Spleen (tissue), 11 donors: ENCODE results near the gene PRKCB. TPM values are rescaled to one million over a fixed set of nuclear protein-coding genes. Genes with fewer than 3 reads are reported as not detected.

Experiments
- DNase-seq: peaks from one replicate; pipeline ENCODE4 v3.0.0-alpha.2; 2020
- H3K27ac ChIP-seq, 8 donors: fragments of 200-600 bp; sonication (generic) in 7 of 8; 1 replicate in 4 of 8; 2 replicates in 4 of 8; pipeline versions ENCODE4 v1.5.0 to v1.8.0; 2016 to 2021; ENCODE audit warnings: inconsistent platforms in 4 of 8, mild to moderate bottlenecking in 4 of 8, moderate library complexity in 1 of 8
- H3K27me3 ChIP-seq, 7 donors: fragments of 200-600 bp; sonication (generic) in 6 of 7; replicated peaks in 1 of 7; 1 replicate in 4 of 7; 2 replicates in 3 of 7; pipeline versions ENCODE4 v1.5.0 to v1.8.0; 2016 to 2021; ENCODE audit warnings: inconsistent platforms in 3 of 7, mild to moderate bottlenecking in 1 of 7
- H3K36me3 ChIP-seq, 6 donors: fragments of 200-600 bp; sonication (generic) in 5 of 6; 1 replicate in 4 of 6; 2 replicates in 2 of 6; pipeline versions ENCODE4 v1.5.0 to v1.8.0; 2016 to 2021; ENCODE audit warnings: inconsistent platforms in 2 of 6
- H3K4me1 ChIP-seq, 6 donors: fragments of 200-600 bp; sonication (generic) in 5 of 6; 1 replicate in 3 of 6; 2 replicates in 3 of 6; pipeline versions ENCODE4 v1.5.0 to v1.8.0; 2016 to 2021; ENCODE audit warnings: inconsistent platforms in 3 of 6
- H3K4me3 ChIP-seq, 8 donors: fragments of 200-600 bp; sonication (generic) in 7 of 8; 1 replicate in 4 of 8; 2 replicates in 4 of 8; pipeline versions ENCODE4 v1.5.0 to v1.8.0; 2016 to 2021; ENCODE audit warnings: inconsistent platforms in 4 of 8, mild to moderate bottlenecking in 4 of 8, moderate library complexity in 2 of 8
- H3K9me3 ChIP-seq, 8 donors: fragments of 200-600 bp; sonication (generic) in 7 of 8; 1 replicate in 4 of 8; 2 replicates in 4 of 8; pipeline versions ENCODE4 v1.5.0 to v1.8.0; 2016 to 2021; ENCODE audit warnings: inconsistent platforms in 4 of 8
- POLR2A ChIP-seq, 3 donors: fragments of 450-650 bp; IDR thresholded peaks; one replicate each; pipeline ENCODE4 v1.5.1; 2017; ENCODE audit warnings: antibody characterized with exemption in 3 of 3, mild to moderate bottlenecking in 1 of 3
- POLR2AphosphoS5 ChIP-seq, 3 donors: sonication (generic); formaldehyde crosslinking; IDR thresholded peaks; one replicate each; pipeline ENCODE4 v1.5.1; 2017; ENCODE audit warnings: antibody characterized with exemption in 3 of 3
- WGBS, 5 donors: extraction: QIAGEN DNeasy Blood & Tissue Kit in 3 of 5; methylation state at CpG; one replicate each; pipeline versions ENCODE4 v1.1.5 to v1.1.7; 2013 to 2018; 5-methylcytosine and 5-hydroxymethylcytosine counted together
- intact Hi-C: fragments of 100-400 bp; cut with DNase I; formaldehyde crosslinking; loops from one replicate; pipeline ENCODE4 v1.15.0; 2023; ENCODE audit warnings: low total_unique reads
- polyA plus RNA-seq, 3 donors: library from polyadenylated mRNA; stranded (reverse); fragments of 200-250 nt; gene quantifications; one replicate each; pipeline ENCODE4 v1.2.1, GENCODE V29; 2013
- total RNA-seq, 7 donors: library from RNA; depleted of rRNA in 3 of 7; stranded (reverse); fragments of >200 nt in 3 of 7; fragmentation: NEBNext Ultra II Directional in 4 of 7; extraction: Animal tissue kit (Norgen Biotek cat#: 25700) in 4 of 7; gene quantifications; one replicate each; pipeline versions ENCODE4 v1.1.0 to v1.2.1, GENCODE V29; 2016 to 2021
- TF ChIP-seq, protein P1 (sequence below), 11 experiments: fragments of 200-600 bp in 7 of 11; fragments of 450-650 bp in 4 of 11; sonication (generic) in 4 of 11; IDR thresholded peaks in 8 of 11; conservative IDR thresholded peaks in 3 of 11; 1 replicate in 7 of 11; 2 replicates in 4 of 11; pipeline versions ENCODE4 v1.4.0 to v1.8.0; 2016 to 2021; ENCODE audit warnings: antibody characterized with exemption in 11 of 11, inconsistent platforms in 4 of 11, mild to moderate bottlenecking in 1 of 11
- donor health status: healthy with polysubstance abuse.
- donor health status: DM: no; HTN: no; CAD: no; lungs with moderate emphysema.
- donor health status: DM: no; HTN: no; CAD: no.
- donor health status: Bipolar disorder and iron deficiency.
- donor health status: healthy.
- donor health status: DM: no; HTN: no; CAD: no.
- donor health status: DM: yes; HTN: yes; CAD: no.

PRKCB gene
- total and polyA plus RNA-seq, 10 donors: 33.8 to 284 (median 182) TPM

GRCh38 chr16:23838485-23839142 lies 2.8 kb downstream of the PRKCB start:
- peaks cover 13 to 95% (median 80%) of the 10 kb centered on the region in 6 donors for H3K4me1 ChIP-seq
- no peaks in the 10 kb centered on the region for H3K9me3 ChIP-seq
- H3K4me3 ChIP-seq: peak overlapping the region in 5 of 8 donors; percentile 82 to 100 (median 96)
- TF ChIP-seq, protein P1, sequence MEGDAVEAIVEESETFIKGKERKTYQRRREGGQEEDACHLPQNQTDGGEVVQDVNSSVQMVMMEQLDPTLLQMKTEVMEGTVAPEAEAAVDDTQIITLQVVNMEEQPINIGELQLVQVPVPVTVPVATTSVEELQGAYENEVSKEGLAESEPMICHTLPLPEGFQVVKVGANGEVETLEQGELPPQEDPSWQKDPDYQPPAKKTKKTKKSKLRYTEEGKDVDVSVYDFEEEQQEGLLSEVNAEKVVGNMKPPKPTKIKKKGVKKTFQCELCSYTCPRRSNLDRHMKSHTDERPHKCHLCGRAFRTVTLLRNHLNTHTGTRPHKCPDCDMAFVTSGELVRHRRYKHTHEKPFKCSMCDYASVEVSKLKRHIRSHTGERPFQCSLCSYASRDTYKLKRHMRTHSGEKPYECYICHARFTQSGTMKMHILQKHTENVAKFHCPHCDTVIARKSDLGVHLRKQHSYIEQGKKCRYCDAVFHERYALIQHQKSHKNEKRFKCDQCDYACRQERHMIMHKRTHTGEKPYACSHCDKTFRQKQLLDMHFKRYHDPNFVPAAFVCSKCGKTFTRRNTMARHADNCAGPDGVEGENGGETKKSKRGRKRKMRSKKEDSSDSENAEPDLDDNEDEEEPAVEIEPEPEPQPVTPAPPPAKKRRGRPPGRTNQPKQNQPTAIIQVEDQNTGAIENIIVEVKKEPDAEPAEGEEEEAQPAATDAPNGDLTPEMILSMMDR (IDR thresholded peaks at IDR 0.05 in 8 of 11, conservative IDR thresholded peaks at IDR 0.05 in 3 of 11): no peak
- peaks cover 0 to 43% (median 0%) of the 10 kb centered on the region in 6 donors for H3K36me3 ChIP-seq
- DNase-seq: no peak
- H3K27ac ChIP-seq: peak overlapping the region in 4 of 8 donors; percentile 89 to 94 (median 92)
- H3K27me3 ChIP-seq: peaks cover 0 to 36% (median 6%) of the 10 kb centered on the region in 7 donors
- WGBS, 5 donors: 53 to 72% (median 57%) methylated on average over 9 of the region's 9 CpGs
- intact Hi-C loops: no loop called here

DNA sequence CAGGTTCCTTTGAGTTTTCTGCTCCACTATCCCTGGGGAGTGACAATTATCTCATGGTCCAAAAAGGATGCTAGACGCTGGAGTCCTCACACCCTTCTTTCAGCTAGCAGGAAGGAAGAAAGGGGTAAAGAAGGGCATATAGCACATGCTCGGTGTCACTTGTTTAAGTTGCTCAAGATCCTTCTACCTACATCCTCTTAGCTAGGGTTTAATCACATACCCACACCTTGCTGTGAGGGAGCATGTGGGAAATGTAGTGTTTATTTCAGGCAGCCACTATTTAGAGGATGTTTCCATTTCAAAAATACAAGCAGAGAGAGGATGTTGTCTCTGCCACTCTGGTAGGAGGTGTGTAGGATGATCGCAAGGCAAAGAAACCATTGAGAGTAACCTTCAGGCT lies 4.5 kb downstream of the PRKCB start:
- H3K9me3 ChIP-seq: no peaks in the 10 kb centered on the region
- peak overlapping the region in 5 of 8 donors; percentile 15 to 94 (median 29) for H3K27ac ChIP-seq
- peaks cover 0 to 28% (median 6%) of the 10 kb centered on the region in 7 donors for H3K27me3 ChIP-seq
- intact Hi-C loops: no loop called here
- WGBS, 5 donors: 35 to 57% (median 48%) methylated on average over 3 of the region's 3 CpGs
- DNase-seq: no peak
- peaks cover 13 to 97% (median 83%) of the 10 kb centered on the region in 6 donors for H3K4me1 ChIP-seq
- TF ChIP-seq POLR2A (IDR thresholded peaks at IDR 0.05): no peak
- no peak for TF ChIP-seq POLR2AphosphoS5 (IDR thresholded peaks at IDR 0.05)
- TF ChIP-seq, protein P1 (IDR thresholded peaks at IDR 0.05 in 8 of 11, conservative IDR thresholded peaks at IDR 0.05 in 3 of 11): no peak
- H3K4me3 ChIP-seq: peak overlapping the region in 1 of 8 donors; percentile 100
- H3K36me3 ChIP-seq: peaks cover 0 to 60% (median 0%) of the 10 kb centered on the region in 6 donors

DNA sequence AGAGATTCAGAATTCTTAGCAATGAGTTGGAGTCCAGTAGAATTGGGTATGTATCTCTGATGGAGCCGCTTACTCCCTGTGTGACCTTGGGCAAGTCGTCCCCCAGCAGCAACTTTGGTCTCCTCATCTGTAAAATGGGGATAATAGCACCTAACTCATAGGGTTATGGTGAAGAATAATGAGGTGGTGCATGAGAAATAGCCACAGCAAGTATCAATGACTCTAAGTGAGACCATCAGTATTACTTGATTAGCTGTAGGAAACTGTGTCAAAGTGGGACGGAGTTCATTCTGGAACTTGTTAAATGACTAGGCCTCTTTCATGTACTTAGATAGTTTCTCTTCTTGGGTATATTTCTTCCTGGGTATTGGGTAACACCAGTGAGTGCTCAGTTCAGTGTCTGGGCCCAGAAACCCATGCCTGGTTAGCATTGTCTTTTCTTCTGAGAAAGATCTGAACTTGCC lies 6.4 kb downstream of the PRKCB start:
- Histone ChIP-seq H3K36me3 (peaks cover 0 to 76% (median 0%) of the 10 kb centered on the region in 6 donors), H3K4me1 (peaks cover 13 to 98% (median 74%) of the 10 kb centered on the region in 6 donors)

GRCh38 chr16:23843143-23843542 lies 7.4 kb downstream of the PRKCB start:
- Histone ChIP-seq H3K4me1 (peaks cover 19 to 98% (median 71%) of the 10 kb centered on the region in 6 donors), H3K27me3 (peaks cover 0 to 3% (median 0%) of the 10 kb centered on the region in 7 donors), H3K36me3 (peaks cover 0 to 79% (median 0%) of the 10 kb centered on the region in 6 donors), H3K9me3 (no peaks in the 10 kb centered on the region), H3K4me3 (no peak overlapping the region), H3K27ac (peak overlapping the region in 5 of 8 donors; percentile 1 to 47 (median 40))
- no peak for DNase-seq
- intact Hi-C loops: no loop called here
- TF ChIP-seq, protein P1 (IDR thresholded peaks at IDR 0.05 in 8 of 11, conservative IDR thresholded peaks at IDR 0.05 in 3 of 11): no peak
- TF ChIP-seq POLR2AphosphoS5 (IDR thresholded peaks at IDR 0.05) (no peak), POLR2A (IDR thresholded peaks at IDR 0.05) (no peak)
- 60 to 78% (median 67%) methylated on average over 4 of the region's 4 CpGs for WGBS, 5 donors

More for the DNA sequence above, 6.4 kb downstream of the PRKCB start:
- H3K27me3 ChIP-seq: peaks cover 0 to 11% (median under 1%) of the 10 kb centered on the region in 7 donors
- TF ChIP-seq, protein P1 (IDR thresholded peaks at IDR 0.05 in 8 of 11, conservative IDR thresholded peaks at IDR 0.05 in 3 of 11): no peak
- TF ChIP-seq POLR2AphosphoS5 (IDR thresholded peaks at IDR 0.05) (no peak), POLR2A (IDR thresholded peaks at IDR 0.05) (no peak)
- H3K4me3 ChIP-seq: no peak overlapping the region
- intact Hi-C loops: no loop called here
- no peak for DNase-seq
- no peaks in the 10 kb centered on the region for H3K9me3 ChIP-seq
- H3K27ac ChIP-seq: peak overlapping the region in 5 of 8 donors; percentile 43 to 94 (median 53)
- WGBS, 5 donors: 63 to 79% (median 71%) methylated on average over 3 of the region's 3 CpGs
